Measurements from ENCODE around the gene SH3PXD2B.

DNA sequence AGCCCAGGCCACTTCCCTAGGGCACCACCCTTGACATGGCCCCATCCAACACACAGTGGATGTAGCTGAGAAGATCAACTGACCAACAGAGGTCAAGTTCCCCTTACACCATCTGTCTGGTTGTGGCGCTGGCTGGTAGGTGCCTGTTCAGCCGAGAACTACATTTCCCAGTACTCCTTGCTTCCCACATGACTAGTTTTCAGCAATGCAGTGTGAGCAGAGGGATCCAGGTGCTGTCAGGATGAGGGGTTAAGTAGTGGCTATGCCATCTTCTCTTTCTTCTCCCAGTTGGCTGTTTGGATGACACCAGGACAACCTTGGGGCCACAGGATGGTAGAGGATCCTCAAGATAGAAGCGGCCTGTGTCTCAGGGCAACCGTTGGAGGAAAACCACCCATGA is 48.6 kb upstream of the SH3PXD2B start:
- TF ChIP-seq POLR2AphosphoS5 (IDR thresholded peaks at IDR 0.05; ENCODE audit: low read depth, low read length) (no peak), TAF1 (IDR thresholded peaks at IDR 0.05; ENCODE audit: borderline replicate concordance, insufficient read depth, low read length) (no peak)
- TF ChIP-seq, protein P1, sequence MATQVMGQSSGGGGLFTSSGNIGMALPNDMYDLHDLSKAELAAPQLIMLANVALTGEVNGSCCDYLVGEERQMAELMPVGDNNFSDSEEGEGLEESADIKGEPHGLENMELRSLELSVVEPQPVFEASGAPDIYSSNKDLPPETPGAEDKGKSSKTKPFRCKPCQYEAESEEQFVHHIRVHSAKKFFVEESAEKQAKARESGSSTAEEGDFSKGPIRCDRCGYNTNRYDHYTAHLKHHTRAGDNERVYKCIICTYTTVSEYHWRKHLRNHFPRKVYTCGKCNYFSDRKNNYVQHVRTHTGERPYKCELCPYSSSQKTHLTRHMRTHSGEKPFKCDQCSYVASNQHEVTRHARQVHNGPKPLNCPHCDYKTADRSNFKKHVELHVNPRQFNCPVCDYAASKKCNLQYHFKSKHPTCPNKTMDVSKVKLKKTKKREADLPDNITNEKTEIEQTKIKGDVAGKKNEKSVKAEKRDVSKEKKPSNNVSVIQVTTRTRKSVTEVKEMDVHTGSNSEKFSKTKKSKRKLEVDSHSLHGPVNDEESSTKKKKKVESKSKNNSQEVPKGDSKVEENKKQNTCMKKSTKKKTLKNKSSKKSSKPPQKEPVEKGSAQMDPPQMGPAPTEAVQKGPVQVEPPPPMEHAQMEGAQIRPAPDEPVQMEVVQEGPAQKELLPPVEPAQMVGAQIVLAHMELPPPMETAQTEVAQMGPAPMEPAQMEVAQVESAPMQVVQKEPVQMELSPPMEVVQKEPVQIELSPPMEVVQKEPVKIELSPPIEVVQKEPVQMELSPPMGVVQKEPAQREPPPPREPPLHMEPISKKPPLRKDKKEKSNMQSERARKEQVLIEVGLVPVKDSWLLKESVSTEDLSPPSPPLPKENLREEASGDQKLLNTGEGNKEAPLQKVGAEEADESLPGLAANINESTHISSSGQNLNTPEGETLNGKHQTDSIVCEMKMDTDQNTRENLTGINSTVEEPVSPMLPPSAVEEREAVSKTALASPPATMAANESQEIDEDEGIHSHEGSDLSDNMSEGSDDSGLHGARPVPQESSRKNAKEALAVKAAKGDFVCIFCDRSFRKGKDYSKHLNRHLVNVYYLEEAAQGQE (IDR thresholded peaks at IDR 0.05; ENCODE audit: insufficient read depth in 1 of 2, low read depth in 2 of 2, low read length in 2 of 2) = no peak

Measured in PFSK-1 (cell line).